ENCODE results near the gene PPA2.

GRCh38 chr4:105510245-105510644 is 36.4 kb upstream of the PPA2 start:
- no peak for TF ChIP-seq CTCF (conservative IDR thresholded peaks at IDR 0.05 in 1 of 2, IDR thresholded peaks at IDR 0.05 in 1 of 2; ENCODE audit: low read depth in 1 of 2, low read length in 2 of 2)
- TF ChIP-seq EZH2 (IDR thresholded peaks at IDR 0.05; ENCODE audit: low read length, missing control alignments), result no peak

All from fibroblast of lung (primary cell).